HG02970 (cell line): Measurements from ENCODE around the gene NACC2.

Experiments used
- ATAC-seq: cut with Tn5 transposase; IDR thresholded peaks from one replicate; pipeline ENCODE4 v1.9.1; 2021; ENCODE audit warnings: mild to moderate bottlenecking, moderate library complexity, moderate number of reproducible peaks; ENCODE audit not compliant: unreplicated experiment, low FRiP score

NACC2 gene

DNA sequence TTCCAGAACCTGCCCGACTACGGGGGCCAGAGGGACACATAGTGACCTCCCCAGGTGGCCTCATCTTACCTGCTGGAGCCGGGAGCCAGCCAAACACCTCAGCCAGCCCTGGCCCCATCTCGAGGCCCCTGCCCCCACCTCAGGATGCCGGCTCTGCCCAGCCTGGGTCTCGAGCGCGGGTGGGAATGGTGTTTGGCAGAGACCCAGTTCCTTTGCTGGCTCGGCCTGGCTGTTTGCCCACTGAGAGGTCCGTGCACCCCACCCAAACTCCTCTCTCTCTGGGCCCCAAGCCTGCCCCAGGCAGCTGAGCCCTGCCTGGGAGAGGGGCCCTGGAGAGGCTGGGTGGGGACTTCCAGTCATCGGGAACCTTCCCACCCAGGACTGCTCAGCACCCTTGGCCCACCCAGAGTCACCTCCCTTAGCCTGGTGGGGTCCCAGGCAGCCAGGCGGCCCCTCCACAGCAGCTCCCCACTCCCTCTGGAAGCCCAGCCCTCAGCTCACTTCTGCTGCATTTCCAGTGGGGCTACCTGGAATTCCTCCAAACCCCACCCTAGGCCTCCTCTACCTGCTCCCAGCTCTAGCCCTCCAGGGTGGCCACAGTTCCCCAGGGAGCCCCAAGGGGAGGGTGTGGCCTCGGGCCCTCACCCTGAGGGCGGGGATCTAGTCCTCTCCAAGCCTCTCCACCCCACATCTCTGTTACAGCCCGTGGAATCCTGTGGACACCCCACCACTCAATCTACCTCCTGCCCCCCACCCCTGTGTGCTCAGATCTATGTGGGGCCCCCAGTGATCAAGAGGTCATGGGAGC lies 91.5 kb downstream of the NACC2 start:
- no peak for ATAC-seq

DNA sequence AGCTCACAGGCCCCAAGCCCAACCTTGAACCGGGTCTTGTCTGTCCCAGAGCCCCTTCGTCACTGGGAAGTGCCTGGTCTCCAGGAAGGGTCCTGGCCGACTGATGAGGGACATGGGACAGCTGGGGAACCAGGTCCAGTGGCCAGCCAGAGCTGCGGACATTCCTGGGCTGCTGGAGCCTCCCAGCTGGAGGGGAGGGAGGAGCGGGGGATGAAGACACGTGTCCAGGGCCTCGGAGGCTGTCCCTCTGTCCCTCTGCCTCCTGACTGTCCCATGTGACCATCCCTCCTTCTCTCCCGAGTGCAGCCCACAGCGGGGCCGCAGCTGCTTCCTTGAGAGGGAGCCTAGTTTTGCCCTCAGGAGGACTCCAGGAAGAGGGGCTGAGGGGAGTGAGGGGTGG lies 92.2 kb downstream of the NACC2 start:
- no peak for ATAC-seq

DNA sequence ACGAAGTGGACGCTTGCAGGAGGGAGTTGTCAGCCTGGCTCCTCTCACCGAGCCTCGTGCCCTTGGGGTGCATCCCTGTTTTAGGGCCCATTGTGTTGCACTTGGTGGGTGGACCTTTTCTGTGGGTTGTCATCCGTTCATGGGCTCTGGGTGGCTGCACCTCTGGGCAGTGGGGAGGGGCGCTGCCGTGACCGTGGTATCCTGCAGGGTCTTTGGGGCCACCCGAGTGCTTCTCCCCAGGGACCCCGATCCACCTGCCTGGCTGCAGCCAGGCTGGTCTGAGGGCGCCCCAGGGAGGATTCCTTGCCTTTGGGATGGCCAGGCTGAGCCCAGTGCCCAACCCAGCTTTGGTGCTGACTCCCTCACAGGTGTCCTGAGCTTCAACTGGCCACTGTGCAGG lies 92.9 kb downstream of the NACC2 start:
- no peak for ATAC-seq

DNA sequence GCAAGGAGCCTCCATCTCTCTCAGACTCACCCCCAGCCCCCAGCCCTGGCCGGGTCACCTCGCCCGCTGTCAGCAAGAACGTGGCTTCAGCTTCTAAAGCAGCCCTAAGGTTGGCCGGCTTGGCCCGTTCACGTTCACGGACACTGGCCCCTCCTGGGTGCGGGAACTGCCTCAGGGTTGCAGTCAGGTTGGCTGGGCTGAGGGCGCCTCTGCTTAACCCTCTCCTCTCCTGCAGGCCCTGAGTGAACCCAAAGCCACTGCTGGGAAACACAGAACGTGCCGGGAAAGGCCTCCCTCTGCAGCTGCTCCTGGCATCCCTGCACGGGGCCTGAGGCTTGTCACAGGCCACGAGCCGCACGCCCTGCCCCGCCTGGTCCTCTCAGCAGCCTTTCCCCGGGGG lies 93.9 kb downstream of the NACC2 start:
- no peak for ATAC-seq

DNA sequence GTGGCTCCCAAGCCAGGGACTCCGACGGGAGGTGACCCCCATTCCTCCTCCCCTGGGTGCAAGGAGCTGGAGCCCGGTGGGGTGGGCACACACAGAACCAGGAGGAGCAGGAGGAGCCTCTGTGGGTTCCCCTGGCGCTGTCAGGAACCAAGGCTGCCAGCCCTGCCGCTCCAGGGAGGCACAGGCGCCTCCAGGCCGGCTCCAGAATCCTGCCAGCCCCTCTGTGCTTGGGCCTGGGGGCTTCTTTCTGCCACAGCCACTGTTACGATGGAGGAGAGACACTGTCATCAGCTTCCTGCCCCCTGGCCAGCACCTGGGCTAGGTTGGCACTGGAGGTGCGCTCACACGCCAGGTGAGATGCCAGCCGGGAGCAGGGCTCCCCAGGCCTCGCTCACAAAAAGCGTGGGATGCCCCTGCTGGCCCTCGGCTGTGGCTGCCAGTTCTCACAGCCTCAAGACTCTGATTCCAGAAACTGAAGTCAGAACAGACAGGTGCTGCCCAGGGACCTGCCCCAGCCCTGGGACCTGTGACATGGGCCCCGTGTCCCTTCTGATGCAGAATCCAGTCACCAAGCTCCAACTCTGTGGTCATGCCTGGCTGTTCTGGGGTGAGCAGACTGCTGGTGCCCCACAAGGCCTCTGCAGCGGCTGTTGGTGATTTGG lies 96.5 kb downstream of the NACC2 start:
- ATAC-seq: no peak

DNA sequence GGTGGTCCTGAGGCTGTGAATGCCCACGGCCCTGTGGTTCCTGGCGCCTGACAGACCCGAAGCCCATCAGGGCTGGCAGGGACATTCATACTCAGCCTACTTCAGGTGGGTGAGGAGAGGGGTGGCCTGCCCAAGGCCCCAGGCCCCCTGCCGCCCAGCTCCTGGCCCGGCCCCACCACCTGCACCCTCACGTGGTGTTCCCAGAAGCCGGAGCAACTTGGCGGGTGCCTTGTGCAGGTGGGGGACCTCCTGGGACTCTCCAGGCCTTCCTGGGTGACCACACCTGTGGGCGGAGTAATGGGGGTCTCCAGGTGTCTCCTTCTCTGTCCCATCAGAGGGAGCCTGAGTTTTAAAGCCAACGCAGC lies 97.1 kb downstream of the NACC2 start:
- ATAC-seq: no peak

DNA sequence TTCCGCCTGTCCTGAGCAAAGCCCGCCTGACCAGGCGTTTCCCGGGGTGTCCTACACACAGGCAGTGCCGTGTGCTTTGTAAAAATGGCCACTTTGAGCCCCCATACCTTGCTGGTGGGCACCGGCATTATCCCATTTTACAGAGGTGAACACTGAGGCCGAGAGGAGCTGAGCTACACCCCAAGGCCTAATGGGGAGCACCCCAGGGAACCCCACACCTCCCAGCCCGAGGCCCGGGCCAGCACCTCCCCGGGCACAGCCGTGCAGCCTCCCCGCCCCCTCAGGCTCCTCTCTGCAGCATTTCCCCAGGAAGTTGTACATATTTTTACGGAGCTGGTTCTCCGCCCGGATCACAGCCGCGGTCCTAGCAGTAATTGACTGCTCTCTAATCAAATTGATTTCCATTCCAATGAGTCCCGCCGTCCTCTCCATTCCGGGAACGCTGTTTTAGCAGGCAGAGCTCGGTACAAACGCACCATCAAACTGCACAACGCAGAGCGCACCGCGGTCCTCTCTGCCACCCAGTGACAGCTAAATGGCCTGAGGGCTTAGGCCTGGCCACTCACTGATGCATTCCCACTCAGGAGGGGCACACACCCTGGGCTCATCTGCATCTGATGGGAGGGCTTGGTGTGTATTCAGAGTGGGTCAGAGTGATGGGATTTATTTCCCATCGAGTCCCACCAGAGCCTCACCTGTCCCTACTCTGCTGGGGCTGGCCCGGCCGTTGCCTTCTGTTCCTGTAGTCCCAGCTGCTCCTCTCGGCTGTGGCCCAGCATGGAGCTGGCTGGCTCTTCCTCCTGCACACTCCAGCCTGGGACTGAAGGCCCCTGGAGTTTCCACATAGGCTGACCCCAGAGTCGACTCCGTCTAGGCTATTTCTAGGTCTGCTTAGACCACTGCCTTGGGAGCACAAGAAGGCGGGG lies 97.7 kb downstream of the NACC2 start:
- ATAC-seq: no peak

DNA sequence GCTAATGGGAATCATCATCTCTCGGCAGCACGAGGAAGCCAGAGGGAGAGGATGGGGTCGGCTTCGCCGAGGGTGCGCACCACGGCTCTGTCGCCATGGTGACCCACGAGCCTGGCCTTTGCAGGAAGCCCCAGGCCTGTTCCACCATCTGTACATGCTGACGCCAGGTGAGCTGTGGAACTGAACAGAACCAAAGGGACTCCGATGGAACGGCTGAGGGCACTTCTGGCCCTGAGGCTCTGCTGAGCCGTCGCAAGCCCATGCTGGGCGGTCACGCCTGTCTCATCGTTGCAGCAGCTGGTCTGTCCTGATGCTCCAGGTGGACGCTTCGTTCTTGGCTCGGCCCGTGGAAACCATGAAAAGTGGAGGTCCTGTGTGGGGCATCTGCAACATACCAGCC lies 99.3 kb downstream of the NACC2 start:
- no peak for ATAC-seq

DNA sequence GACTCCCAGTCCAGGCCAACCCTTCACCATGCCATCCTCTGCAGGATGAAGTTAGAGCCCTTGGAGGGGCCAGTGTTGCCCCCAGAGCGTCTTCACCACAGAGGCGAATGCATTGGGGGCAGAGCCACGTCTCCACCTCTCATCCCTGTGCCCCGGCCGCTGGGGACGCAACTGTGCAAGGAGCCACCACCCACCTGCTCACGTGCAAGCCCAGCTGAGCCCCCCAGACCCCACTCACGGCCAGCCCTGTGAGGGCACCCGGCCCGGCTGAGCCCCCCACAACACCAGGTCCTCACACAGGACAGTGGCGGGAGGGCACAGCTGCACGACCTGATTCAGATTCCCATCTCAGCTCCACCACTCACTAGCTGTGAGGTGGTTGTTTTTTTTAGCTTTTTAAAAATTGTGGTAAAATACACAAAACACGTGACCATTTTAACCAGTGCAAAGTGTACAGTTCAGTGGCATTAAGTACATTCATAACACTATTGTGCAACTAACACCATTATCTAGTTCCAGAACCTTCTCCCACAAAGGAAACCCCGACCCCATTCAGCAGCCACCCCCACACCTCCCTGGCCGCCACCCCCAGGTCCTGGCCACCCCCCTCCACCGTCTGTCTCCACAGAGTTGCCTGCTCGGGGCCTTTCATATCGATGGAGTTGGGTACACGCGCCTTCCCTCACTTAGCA lies 100.4 kb downstream of the NACC2 start:
- no peak for ATAC-seq

DNA sequence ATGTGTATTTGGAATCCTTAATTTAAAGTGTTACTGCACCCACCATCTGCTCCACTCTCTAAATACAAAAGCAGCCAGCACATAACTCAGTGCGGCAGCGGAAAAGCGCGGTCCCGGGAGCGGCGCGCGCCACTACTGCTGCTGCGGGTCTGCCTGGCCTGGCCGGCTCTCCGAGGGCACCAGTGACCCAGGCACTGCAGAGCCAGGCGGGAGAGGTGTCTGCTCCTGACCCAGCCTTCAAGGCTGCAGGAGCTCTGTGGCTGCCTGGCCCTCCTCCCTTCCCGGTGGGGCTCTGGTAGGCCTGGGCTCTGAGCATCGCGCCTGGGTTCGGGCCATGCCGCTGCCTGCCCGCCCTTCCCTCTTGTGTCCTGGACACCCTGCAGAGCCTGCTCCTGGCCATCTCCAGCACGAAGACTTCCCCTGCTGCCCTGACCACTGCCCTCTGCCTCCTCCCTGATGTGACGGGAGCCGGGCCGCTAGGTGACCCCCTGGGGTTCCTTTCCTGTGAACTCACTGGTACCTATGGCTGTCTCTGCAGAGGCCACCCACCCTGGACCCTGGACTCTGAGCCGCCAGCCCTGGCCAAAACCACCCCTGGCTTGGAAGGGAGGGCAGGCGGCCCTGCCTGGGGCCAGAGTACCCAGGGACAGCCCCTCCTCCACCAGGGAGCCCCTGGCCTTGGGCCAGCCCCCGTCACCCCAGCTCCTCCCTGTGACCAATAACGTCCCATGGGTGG lies 101.2 kb downstream of the NACC2 start:
- ATAC-seq: no peak

DNA sequence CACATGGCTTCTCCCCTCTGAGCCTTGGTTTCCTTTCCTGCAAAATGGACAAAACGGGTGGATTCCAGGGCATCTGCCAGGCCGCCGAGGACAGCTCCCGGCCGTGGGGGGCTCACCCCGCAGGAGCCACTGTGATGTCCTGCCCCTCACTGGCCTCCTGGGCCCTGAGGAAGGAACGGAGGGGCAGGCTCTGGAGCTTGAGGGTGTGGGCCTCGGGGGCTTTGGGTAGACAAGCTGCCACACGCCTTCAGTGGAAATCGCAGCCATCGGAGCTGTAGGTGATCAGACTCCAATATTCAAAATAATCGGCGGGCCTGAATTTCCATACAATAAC lies 101.7 kb downstream of the NACC2 start:
- ATAC-seq: no peak

DNA sequence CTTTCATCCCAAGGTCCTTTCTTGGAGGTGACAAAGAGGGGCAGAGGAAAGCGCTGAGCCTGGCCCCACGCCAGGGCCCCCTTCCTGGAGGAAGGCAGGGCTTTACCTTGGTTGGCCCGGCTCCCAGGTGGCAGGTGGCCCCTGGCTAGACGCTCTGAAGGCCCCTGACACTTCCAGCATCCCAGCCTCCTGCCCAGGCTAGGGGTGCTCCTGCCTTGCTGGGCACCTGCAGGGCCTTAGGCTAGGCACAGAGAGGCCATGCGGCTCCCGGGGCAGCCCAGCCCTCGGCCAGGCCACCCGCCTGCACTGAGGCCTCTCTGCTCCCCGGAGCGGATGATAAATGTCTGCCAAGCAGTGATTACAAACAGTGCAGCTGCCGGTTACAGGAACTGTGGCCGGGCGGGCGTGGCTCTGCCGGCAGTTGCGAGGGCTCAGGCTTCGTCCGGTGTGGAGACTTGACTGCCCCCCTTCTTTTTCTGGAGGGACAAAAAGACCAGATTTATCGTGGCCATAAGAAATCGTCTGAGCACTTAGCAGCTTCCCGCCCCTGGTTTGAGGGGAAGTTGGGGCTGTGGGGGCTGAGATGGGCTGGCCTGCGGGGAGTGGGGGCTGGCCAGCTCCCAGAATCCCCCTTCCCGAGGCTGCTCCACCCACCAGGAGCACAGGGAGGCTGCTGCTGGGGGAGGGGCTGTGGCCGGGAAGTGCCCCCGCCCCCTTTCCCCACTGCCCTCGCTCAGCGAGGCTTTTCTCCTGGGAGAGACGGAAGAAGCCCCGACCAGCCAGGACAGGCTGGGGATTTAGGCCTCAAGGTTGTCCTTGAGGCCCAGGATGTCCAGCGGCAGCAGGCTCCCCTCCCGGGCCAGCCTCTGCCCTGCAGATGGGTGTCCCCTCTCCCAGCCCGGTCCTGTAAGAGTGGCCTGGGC lies 102.3 kb downstream of the NACC2 start:
- no peak for ATAC-seq

DNA sequence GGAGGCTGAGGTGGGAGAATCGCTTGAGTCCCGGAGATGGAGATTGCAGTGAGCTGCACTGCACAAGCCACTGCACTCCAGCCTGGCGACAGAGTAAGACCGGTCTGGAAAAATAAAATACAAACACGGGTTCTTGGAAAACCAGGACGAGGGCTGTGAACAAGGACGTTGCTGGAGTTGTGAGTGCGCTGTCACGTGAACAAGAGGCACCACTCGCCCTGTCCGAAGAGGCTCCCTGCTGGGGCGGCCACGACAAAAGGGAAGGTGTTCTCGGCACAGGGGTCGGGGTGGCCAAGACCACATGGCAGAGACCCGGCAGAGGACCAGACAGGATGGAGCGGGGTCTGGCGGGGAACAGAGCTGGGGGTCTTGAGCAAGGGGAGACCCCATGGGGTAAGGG lies 103.3 kb downstream of the NACC2 start:
- ATAC-seq: no peak

DNA sequence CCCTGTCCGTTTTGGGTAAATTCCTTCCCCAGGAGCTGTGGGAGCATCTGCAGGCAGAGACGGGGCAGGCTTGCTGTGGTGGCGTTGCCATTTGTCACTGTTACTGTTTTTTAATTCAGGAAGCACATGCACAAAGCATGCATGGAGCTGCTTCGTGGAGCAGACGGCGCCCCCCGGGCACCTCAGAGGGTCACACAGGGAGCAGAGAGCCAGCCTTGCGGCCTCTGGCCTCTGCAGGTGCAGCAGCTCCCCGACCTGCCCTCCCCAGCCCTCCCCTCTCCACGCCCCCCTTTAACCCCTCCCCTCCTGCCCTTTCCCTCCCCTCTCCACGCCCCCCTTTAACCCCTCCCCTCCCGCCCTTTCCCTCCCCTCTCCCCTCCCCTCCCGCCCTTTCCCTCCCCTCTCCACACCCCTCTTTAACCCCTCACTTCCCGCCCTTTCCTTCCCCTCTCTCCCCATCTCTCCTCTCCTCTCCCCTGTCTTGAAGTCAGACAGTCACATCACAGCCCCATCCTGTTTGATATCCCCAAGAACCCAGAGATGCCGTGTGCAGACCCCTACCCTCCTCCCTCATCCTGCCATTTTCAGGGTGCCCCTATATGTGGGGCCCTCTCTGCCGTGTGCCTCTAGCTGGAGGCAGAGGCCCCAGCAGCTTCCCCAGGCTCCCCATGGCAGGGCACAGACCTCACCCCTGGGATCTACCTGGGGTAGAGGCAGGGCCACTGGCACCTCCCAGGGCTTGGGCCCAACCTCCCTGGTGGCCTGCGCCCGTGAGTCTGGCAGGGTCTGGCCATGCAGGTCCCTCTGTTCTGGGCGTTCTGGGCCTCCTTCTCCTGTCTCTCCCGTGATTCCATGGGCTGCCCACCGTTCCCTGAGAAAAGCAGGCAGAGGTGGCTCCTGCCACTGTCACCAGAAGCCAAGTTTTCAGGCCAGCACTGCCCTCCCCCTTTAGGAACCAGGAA lies 104.3 kb downstream of the NACC2 start:
- ATAC-seq: no peak

DNA sequence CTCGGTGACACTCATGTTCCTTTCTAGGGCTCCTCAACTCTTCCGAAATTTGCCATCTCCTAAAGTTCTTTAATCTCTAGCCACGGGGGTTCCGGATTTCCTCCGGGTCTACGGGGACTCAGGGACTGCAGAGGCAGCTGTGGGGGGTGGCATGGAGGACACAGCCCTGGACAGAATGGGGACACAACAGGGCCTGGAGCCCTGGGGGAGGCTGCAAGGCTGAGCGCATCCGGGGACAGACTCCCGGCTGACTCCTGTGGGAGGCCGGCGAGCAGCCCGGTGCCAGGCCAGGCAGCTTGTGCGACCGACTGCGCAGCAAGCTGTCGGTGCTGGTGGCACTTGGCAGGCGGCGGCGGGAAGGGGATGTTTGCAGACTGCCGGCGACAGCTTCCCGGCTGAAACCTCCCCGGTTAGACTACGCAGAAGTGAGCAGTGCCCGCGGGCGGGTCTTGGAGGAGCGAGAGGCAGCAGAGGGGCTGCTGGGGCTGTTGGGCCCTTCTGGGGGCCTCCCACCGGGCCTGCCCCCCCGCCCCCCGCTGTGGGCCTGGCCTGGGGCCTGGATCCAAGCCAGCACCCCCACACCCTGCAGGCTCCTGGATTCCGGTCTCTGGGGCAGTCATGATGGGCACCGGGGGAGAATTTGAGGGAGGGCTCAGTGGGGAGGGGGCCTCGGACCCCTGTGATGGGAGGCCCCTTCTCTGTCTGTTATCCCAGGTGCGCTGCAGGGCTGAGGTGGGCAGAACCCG lies 105.2 kb downstream of the NACC2 start:
- no peak for ATAC-seq

DNA sequence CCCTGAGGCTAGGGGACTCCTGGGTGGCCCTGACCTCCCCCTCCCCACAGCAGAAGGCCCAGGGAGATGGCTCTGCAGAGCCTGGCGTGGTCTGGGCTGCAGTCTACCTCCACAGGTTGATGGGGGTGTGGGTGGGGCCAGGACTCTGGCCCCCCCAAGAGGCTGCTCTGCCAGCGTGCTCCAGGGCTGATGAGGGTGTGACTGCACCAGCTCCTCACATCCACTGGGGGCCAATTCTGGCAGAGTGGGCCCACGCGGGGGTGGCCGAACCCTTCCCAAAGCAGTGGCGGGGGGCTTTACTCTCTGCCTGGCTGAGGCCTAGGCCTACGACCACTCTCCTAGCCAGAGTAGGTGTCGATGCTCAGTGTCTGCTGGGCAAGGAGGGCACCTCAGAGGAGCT lies 105.9 kb downstream of the NACC2 start:
- ATAC-seq: no peak

DNA sequence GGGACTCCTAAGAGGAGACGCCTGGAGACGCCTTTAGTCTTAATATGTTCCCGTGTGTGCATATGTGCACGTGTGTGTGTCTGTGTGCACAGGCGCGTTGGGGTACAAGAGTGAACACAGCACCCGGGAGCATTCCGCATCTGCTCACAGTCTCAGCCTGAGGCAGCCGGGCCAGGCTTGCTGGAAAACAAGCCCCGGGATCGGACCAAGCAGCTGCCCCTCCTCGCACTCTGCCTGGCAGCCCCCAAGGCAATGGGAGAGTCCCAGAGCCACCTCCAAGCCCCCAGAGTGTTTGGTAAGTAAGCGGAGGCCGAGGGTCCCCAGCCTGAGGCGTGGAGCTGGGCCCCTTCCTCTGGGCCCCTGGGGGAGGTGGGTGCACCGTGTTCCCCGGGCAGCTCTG lies 106.6 kb downstream of the NACC2 start:
- no peak for ATAC-seq
